GM18951 (cell line): ENCODE data around the gene RAX.

Experiments used
- POLR2A ChIP-seq: IDR thresholded peaks from 4 replicates; pipeline ENCODE4 v1.6.1; 2011; ENCODE audit warnings: mild to moderate bottlenecking; ENCODE audit not compliant: insufficient read length, insufficient read depth; ENCODE audit errors: extremely low read depth
- in situ Hi-C: fragments of 300-500 bp; cut with MboI; formaldehyde crosslinking; loops from one replicate; pipeline ENCODE4 v1.12.0; 2022; ENCODE audit warnings: low sequenced_read_pairs, mixed read lengths, inconsistent platforms; ENCODE audit not compliant: unreplicated experiment

Gene RAX

GRCh38 chr18:59249199-59249774, 24.0 kb downstream of the RAX start:
- TF ChIP-seq POLR2A = no peak
- in situ Hi-C loops = no loop called here

- in situ Hi-C loops = no loop called here
- TF ChIP-seq POLR2A = no peak
Measured at GRCh38 chr18:59246796-59247195, 26.5 kb downstream of the RAX start.

GRCh38 chr18:59242906-59243305, 30.3 kb downstream of the RAX start:
- no peak for TF ChIP-seq POLR2A
- in situ Hi-C loops = no loop called here

GRCh38 chr18:59239642-59240041, 33.6 kb downstream of the RAX start:
- no peak for TF ChIP-seq POLR2A
- in situ Hi-C loops = no loop called here

- TF ChIP-seq POLR2A = no peak
- in situ Hi-C loops = no loop called here
Measured at GRCh38 chr18:59238385-59238784, 34.9 kb downstream of the RAX start.

GRCh38 chr18:59233017-59233410, 40.2 kb downstream of the RAX start:
- in situ Hi-C loops = no loop called here
- no peak for TF ChIP-seq POLR2A

- no peak for TF ChIP-seq POLR2A
- in situ Hi-C loops = no loop called here
Measured at GRCh38 chr18:59232309-59233016, 40.8 kb downstream of the RAX start.

- no peak for TF ChIP-seq POLR2A
- in situ Hi-C loops = no loop called here
Measured at GRCh38 chr18:59231877-59232276, 41.4 kb downstream of the RAX start.

GRCh38 chr18:59231114-59231513, 42.1 kb downstream of the RAX start:
- no peak for TF ChIP-seq POLR2A
- in situ Hi-C loops = no loop called here

- no peak for TF ChIP-seq POLR2A
- in situ Hi-C loops = no loop called here
Measured at GRCh38 chr18:59229701-59230443, 43.4 kb downstream of the RAX start.

- no peak for TF ChIP-seq POLR2A
- in situ Hi-C loops = no loop called here
Measured at GRCh38 chr18:59229191-59229590, 44.1 kb downstream of the RAX start.

GRCh38 chr18:59228351-59228750, 44.9 kb downstream of the RAX start:
- no peak for TF ChIP-seq POLR2A
- in situ Hi-C loops = no loop called here

GRCh38 chr18:59222341-59222740, 50.9 kb downstream of the RAX start:
- in situ Hi-C loops = no loop called here
- no peak for TF ChIP-seq POLR2A

GRCh38 chr18:59220784-59221765, 52.2 kb downstream of the RAX start:
- in situ Hi-C loops = no loop called here
- TF ChIP-seq POLR2A = no peak
